Tibial nerve (tissue), 4 donors: Measurements from ENCODE around the gene CD151. TPM values are rescaled to one million over a fixed set of nuclear protein-coding genes. Genes with fewer than 3 reads are reported as not detected.
A peak's percentile ranks its signal among the peaks of the same experiment; 100 is the strongest.

Source experiments
- DNase-seq, 2 donors: peaks; one replicate each; pipeline ENCODE4 v3.0.0-alpha.2; 2019; ENCODE audit warnings: low spot score in 2 of 2
- H3K27ac ChIP-seq, 4 donors: fragments of 200-600 bp; sonication (generic) in 3 of 4; one replicate each; pipeline ENCODE4 v1.5.1; 2017 to 2019; ENCODE audit warnings: mild to moderate bottlenecking in 1 of 4
- H3K27me3 ChIP-seq, 2 donors: fragments of 200-600 bp; sonication (generic) in 1 of 2; one replicate each; pipeline versions ENCODE4 v1.5.1 to v1.6.0; 2017 to 2019
- H3K36me3 ChIP-seq, 3 donors: fragments of 200-600 bp; sonication (generic); one replicate each; pipeline ENCODE4 v1.5.1; 2018 to 2019
- H3K4me1 ChIP-seq, 4 donors: fragments of 200-600 bp; sonication (generic) in 3 of 4; one replicate each; pipeline ENCODE4 v1.5.1; 2017 to 2019
- H3K4me3 ChIP-seq, 4 donors: fragments of 200-600 bp; sonication (generic) in 3 of 4; one replicate each; pipeline ENCODE4 v1.5.1; 2017 to 2019; ENCODE audit warnings: mild to moderate bottlenecking in 1 of 4, moderate library complexity in 1 of 4
- H3K9me3 ChIP-seq, 4 donors: fragments of 200-600 bp; sonication (generic) in 3 of 4; one replicate each; pipeline ENCODE4 v1.5.1; 2017 to 2019
- EP300 ChIP-seq, 2 donors: sonication (generic); formaldehyde crosslinking; IDR thresholded peaks; one replicate each; pipeline ENCODE4 v1.6.1; 2017; ENCODE audit warnings: antibody characterized with exemption in 2 of 2, mild to moderate bottlenecking in 1 of 2
- POLR2A ChIP-seq, 2 donors: fragments of 450-650 bp; IDR thresholded peaks; one replicate each; pipeline ENCODE4 v1.6.1; 2017; ENCODE audit warnings: antibody characterized with exemption in 2 of 2, mild to moderate bottlenecking in 2 of 2, moderate library complexity in 2 of 2
- WGBS, 2 donors: methylation state at CpG; one replicate each; pipeline ENCODE4 v1.1.5; 2018; 5-methylcytosine and 5-hydroxymethylcytosine counted together
- total RNA-seq, 4 donors: library from RNA; depleted of rRNA; stranded (reverse); fragments of >200 nt; gene quantifications; one replicate each; pipeline ENCODE4 v1.1.0, GENCODE V29; 2016
- TF ChIP-seq, protein P1 (sequence below), 5 experiments: fragments of 200-600 bp in 3 of 5; fragments of 450-650 bp in 2 of 5; sonication (generic) in 3 of 5; IDR thresholded peaks; one replicate each; pipeline ENCODE4 v1.5.1; 2016 to 2019; ENCODE audit warnings: antibody characterized with exemption in 5 of 5, mild to moderate bottlenecking in 3 of 5, moderate library complexity in 2 of 5

The CD151 gene
- total RNA-seq, 4 donors from 2014 or later, result 264 to 309 (median 281) TPM

DNA sequence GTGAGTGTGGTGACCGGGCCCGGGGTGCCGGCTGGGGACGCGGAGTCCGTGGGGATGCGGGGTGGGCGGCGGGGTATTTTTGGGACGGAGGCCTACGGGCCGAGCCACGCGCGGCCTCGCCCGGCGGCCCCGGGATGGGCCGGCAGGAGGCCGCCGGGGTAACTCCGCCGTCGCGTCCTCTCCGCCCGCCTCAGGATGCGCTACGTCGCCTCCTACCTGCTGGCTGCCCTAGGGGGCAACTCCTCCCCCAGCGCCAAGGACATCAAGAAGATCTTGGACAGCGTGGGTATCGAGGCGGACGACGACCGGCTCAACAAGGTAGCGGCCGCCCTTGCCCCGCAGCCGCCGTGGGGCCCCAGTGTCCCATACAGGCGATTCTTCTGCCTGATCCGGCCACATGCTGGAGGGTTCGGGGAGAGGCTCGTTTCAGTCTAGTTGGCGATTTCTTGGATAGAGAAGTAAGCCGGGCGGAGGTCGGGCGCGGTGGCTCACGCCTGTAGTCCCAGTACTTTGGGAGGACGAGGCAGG lies 22.6 kb upstream of the CD151 start:
- 1% methylated on average over 14 to 47 of the region's 55 CpGs for WGBS, 2 donors
- TF ChIP-seq POLR2A (IDR thresholded peaks at IDR 0.05), result peak in 1 of 2 donors; percentile 59
- TF ChIP-seq, protein P1, sequence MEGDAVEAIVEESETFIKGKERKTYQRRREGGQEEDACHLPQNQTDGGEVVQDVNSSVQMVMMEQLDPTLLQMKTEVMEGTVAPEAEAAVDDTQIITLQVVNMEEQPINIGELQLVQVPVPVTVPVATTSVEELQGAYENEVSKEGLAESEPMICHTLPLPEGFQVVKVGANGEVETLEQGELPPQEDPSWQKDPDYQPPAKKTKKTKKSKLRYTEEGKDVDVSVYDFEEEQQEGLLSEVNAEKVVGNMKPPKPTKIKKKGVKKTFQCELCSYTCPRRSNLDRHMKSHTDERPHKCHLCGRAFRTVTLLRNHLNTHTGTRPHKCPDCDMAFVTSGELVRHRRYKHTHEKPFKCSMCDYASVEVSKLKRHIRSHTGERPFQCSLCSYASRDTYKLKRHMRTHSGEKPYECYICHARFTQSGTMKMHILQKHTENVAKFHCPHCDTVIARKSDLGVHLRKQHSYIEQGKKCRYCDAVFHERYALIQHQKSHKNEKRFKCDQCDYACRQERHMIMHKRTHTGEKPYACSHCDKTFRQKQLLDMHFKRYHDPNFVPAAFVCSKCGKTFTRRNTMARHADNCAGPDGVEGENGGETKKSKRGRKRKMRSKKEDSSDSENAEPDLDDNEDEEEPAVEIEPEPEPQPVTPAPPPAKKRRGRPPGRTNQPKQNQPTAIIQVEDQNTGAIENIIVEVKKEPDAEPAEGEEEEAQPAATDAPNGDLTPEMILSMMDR (IDR thresholded peaks at IDR 0.05), result peak in 1 of 5 experiments; percentile 27
- no peak for TF ChIP-seq EP300 (IDR thresholded peaks at IDR 0.05)
- DNase-seq, result no peak

DNA sequence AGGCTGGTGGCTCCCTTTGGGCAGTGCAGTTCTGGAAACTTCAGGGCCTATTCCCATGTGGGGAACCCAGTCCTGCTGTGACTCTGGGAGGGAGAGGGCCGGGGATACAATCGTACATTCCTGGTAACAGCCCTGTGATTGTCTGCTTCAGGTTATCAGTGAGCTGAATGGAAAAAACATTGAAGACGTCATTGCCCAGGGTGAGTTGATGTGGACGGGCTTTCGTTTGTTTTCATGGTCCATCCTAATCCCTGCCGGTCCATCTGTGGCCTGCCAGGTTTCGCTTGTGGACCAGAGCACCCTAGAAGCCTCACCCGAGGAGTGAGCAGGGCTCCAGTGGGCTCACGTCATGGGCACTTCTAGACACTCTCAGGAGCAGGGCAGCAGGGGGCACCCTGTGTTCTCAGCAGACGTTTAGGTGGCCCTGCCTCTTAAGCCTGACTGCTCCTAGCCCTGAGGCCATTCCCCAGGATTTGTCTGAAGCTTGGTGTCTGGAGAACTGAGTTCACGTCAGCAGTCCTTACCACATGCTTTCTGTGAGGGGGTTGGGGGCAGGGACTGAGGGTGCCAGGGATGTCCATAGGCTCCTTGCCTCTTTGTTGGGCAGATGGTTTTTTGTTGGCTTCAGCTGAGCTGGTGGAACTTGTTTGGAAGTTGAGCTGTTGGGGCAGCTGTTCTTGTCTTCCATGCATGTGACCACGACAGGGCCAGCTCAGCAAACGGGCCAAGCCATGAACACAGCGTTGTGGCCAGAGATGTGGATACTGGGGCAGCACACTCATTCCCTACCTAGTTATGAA lies 21.1 kb upstream of the CD151 start:
- Histone ChIP-seq H3K27me3 (no peaks in the 10 kb centered on the region), H3K36me3 (peaks cover 0 to 47% (median 7%) of the 10 kb centered on the region in 3 donors), H3K9me3 (no peaks in the 10 kb centered on the region), H3K4me1 (peaks cover 0 to 34% (median 21%) of the 10 kb centered on the region in 4 donors), H3K4me3 (peak overlapping the region in 1 of 4 donors; percentile 90), H3K27ac (peak overlapping the region in 2 of 4 donors; percentile 96 to 97)
- TF ChIP-seq, protein P1 (IDR thresholded peaks at IDR 0.05), result no peak
- no peak for TF ChIP-seq EP300 (IDR thresholded peaks at IDR 0.05)
- no peak for DNase-seq
- WGBS, 2 donors, result 66 to 72% methylated on average over 14 of the region's 14 CpGs

More for the DNA sequence above, 22.6 kb upstream of the CD151 start:
- Histone ChIP-seq H3K4me3 (peak overlapping the region; percentile 71 to 92 (median 84)), H3K9me3 (no peaks in the 10 kb centered on the region), H3K27me3 (no peaks in the 10 kb centered on the region), H3K36me3 (peaks cover 0 to 39% (median 7%) of the 10 kb centered on the region in 3 donors), H3K27ac (peak overlapping the region; percentile 96 to 98 (median 97)), H3K4me1 (peaks cover 0 to 43% (median 21%) of the 10 kb centered on the region in 4 donors)

DNA sequence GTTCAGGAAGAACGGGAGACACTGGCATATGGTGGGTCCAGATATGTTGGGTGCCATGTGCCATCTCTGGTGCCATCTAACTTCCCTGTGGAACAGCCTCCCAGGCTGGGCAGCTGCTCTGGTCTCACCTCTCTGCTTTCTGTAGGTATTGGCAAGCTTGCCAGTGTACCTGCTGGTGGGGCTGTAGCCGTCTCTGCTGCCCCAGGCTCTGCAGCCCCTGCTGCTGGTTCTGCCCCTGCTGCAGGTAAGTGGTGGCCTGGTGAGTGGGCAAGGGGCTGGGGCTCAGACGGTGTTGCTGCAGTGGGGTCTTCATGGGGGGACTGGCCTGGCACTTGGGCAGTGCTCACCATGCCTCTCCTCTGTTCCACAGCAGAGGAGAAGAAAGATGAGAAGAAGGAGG lies 20.4 kb upstream of the CD151 start:
- no peak for DNase-seq
- Histone ChIP-seq H3K27ac (no peak overlapping the region), H3K27me3 (no peaks in the 10 kb centered on the region), H3K4me3 (no peak overlapping the region), H3K4me1 (peaks cover 0 to 34% (median 21%) of the 10 kb centered on the region in 4 donors), H3K9me3 (no peaks in the 10 kb centered on the region), H3K36me3 (peaks cover 0 to 47% (median 7%) of the 10 kb centered on the region in 3 donors)
- TF ChIP-seq EP300 (IDR thresholded peaks at IDR 0.05), result no peak
- TF ChIP-seq, protein P1 (IDR thresholded peaks at IDR 0.05), result no peak
- no peak for TF ChIP-seq POLR2A (IDR thresholded peaks at IDR 0.05)
- WGBS, 2 donors, result 80 to 86% methylated on average over 3 of the region's 3 CpGs

DNA sequence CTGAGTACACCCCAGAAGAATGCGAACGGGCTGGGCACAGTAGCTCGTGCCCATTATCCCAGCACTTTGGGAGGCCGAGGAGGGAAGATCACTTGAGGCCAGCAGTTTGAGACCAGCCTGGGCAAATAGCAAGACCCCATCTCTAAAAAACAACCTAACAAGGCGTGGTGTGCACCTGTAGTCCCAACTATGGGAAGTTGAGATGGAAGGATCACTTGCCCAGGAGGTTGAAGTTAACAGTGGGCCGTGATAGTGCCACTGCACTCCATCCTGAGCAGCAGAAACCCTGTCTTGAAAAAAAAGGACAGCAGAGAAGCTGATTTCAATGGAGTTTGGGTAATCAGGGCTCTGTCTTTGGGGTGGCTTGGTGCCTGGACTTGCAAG lies 19.7 kb upstream of the CD151 start:
- DNase-seq, result no peak
- Histone ChIP-seq H3K4me1 (peaks cover 0 to 30% (median 21%) of the 10 kb centered on the region in 4 donors), H3K27ac (no peak overlapping the region), H3K27me3 (no peaks in the 10 kb centered on the region), H3K4me3 (no peak overlapping the region), H3K9me3 (no peaks in the 10 kb centered on the region), H3K36me3 (peaks cover 0 to 47% (median 7%) of the 10 kb centered on the region in 3 donors)
- no peak for TF ChIP-seq POLR2A (IDR thresholded peaks at IDR 0.05)
- TF ChIP-seq EP300 (IDR thresholded peaks at IDR 0.05), result no peak
- TF ChIP-seq, protein P1 (IDR thresholded peaks at IDR 0.05), result no peak
- 83 to 84% methylated on average over 6 of the region's 6 CpGs for WGBS, 2 donors
